Bronchial epithelial cell (primary cell): ENCODE results near the gene CLK3. TPM values are rescaled to one million over a fixed set of nuclear protein-coding genes. Genes with fewer than 3 reads are reported as not detected.
A peak's percentile ranks its signal among the peaks of the same experiment; 100 is the strongest.

Source experiments
- DNase-seq: peaks from one replicate; pipeline ENCODE4 v3.0.0-alpha.2; 2010; ENCODE audit warnings: low read depth
- FAIRE-seq: peaks from 2 replicates; lab custom pipeline; 2011; peaks lifted over from hg19 to GRCh38; lab: Jason Lieb, UNC
- H3K27me3 ChIP-seq: 2 replicates; pipeline ENCODE4 v1.5.1; 2011; ENCODE audit warnings: low read length; ENCODE audit not compliant: control insufficient read depth, insufficient read depth
- H3K36me3 ChIP-seq: 2 replicates; pipeline ENCODE4 v1.5.1; 2011; ENCODE audit warnings: low read length; ENCODE audit not compliant: control insufficient read depth, insufficient read depth
- H3K4me3 ChIP-seq: 2 replicates; pipeline ENCODE4 v1.5.1; 2011; ENCODE audit warnings: mild to moderate bottlenecking, low read depth, low read length, control low read depth
- CTCF ChIP-seq: IDR thresholded peaks from 2 replicates; pipeline ENCODE4 v1.5.1; 2011; ENCODE audit warnings: mild to moderate bottlenecking, moderate library complexity, low read length, control low read depth, inconsistent platforms; ENCODE audit not compliant: insufficient read depth, severe bottlenecking
- total RNA-seq: library from RNA; depleted of rRNA; stranded (reverse); fragments of >200 nt; gene quantifications from 2 replicates; pipeline ENCODE4 v1.2.1, GENCODE V29; 2014

The CLK3 gene
- total RNA-seq, 1 donor from 2014 or later, result 115 TPM

- no peak for TF ChIP-seq CTCF
- H3K36me3 ChIP-seq, result peaks cover 78% of the 10 kb centered on the region
- FAIRE-seq (no peak), DNase-seq (no peak)
- no peaks in the 10 kb centered on the region for H3K27me3 ChIP-seq
- no peak overlapping the region for H3K4me3 ChIP-seq
Observed at GRCh38 chr15:74624020-74624602, 8.5 kb downstream of the CLK3 start.

DNA sequence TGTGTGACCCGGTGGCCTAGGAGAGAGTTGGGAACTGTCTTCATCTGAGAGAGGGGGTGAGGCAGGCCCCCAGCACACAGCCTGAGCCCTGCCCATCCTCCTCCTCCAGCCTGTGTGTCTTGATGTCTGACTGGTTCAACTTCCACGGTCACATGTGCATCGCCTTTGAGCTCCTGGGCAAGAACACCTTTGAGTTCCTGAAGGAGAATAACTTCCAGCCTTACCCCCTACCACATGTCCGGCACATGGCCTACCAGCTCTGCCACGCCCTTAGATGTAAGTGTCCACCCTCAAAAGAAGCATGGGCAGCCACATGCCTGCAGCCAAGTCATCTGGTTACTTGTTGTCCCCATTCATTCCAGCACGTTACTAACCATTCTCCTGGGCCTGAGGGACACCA, 10.1 kb downstream of the CLK3 start:
- Histone ChIP-seq H3K27me3 (no peaks in the 10 kb centered on the region), H3K36me3 (peaks cover 67% of the 10 kb centered on the region), H3K4me3 (no peak overlapping the region)
- no peak for TF ChIP-seq CTCF
- DNase-seq, result no peak
- peak; percentile 32 for FAIRE-seq

- Histone ChIP-seq H3K36me3 (peaks cover 63% of the 10 kb centered on the region), H3K4me3 (no peak overlapping the region), H3K27me3 (no peaks in the 10 kb centered on the region)
- FAIRE-seq (peak; percentile 47), DNase-seq (no peak)
- no peak for TF ChIP-seq CTCF
Observed at GRCh38 chr15:74626336-74626735, 10.7 kb downstream of the CLK3 start.

GRCh38 chr15:74626752-74627692, 11.4 kb downstream of the CLK3 start:
- Histone ChIP-seq H3K27me3 (no peaks in the 10 kb centered on the region), H3K4me3 (no peak overlapping the region), H3K36me3 (peaks cover 57% of the 10 kb centered on the region)
- no peak for DNase-seq
- TF ChIP-seq CTCF, result no peak
- peak; percentile 40 for FAIRE-seq

DNA sequence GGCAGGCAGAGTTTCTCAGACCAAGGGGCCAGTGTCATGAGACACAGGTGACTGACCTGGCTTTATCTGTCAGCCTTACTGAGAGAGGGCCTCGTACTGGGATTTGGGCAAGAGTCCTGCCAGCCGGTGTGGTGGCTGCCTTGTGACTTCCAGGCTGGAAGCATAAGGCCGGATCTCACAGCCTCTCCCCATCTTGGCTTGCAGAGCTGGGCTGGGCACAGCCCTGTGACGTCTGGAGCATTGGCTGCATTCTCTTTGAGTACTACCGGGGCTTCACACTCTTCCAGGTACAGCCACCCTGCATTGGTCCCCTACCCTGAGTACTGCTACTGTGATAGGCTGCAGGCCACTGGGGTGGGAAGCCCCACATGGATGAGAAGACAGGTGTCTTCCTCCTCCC, 12.1 kb downstream of the CLK3 start:
- DNase-seq, result no peak
- FAIRE-seq, result no peak
- Histone ChIP-seq H3K27me3 (no peaks in the 10 kb centered on the region), H3K36me3 (peaks cover 51% of the 10 kb centered on the region), H3K4me3 (no peak overlapping the region)
- TF ChIP-seq CTCF, result no peak
